HG03575 (cell line): ENCODE measurements around the gene HOXA5.

ENCODE experiments used
- ATAC-seq: cut with Tn5 transposase; IDR thresholded peaks from one replicate; pipeline ENCODE4 v1.9.1; 2021; ENCODE audit not compliant: unreplicated experiment, insufficient number of reproducible peaks, low FRiP score; ENCODE audit errors: extremely low read depth

HOXA5 gene

DNA sequence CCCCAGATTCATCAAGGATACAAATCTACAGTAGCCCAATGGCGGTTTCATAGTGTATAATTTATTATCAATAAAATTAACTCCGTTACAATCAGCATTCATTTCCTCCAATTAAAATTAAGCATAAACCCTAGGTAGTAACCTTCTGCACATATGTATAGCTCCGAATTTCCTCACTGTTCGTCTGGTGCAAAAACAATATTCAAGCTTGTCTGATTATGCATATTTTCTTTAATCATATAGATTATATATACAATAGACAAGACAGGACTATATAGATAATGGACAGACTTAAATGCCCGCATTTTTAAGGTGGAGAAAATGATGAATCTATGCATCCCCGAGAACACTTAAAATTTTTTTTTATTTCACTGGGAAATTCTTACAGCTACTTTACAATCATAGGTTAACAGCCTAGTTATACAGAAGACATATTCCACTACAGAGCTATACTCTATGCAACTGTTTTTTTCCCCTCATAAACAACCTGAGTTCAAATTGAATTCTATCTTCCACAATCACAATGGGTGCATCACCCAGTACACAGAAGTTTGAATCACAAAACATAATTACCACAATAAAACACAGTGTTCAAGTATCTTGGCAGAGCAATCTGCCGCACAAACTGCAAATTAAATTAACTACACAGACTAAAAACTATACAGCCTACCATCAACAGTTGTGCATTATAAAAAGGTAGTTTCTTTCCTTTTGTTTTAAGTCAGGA, 19.2 kb upstream of the HOXA5 start:
- no peak for ATAC-seq

DNA sequence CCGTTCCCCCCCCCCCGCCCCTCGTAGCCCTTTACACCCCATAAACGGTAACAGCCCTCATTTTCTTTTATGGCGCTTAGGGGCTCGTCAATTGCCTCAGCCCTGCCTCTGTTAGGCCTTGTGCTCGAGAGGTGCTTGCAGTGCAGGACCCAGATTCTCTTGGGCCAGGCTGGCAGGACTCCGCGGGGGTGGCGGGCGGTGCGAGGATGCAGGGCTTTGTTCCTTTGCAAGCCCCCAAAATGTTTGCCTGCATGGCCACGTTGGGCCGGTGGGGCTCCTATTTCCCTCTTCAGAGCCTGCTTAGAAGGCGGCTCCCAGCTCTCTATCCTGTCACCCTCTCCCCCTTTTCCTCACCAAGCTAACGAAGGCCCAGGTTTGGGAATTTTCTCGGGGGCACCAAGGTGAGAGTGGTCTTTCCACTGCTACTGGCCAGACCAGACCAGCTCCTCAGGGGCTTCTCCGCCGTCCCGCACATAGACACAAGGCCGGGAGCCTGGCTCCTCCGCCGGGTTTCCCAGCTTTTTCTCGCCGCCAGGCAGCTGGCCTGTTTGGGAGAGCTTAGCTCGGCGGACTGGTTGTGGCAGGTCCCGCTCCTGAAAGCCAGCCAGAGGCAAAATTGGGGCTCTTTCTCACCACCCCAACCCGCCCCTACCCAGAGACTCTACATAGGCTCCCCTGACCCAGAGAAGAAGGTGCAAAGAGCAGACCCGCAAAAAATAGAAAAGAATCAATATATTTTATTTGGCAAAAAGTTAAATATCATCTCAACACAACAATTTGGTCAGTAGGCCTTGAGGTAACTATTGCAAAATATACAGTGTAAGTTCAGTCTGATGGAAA, 18.5 kb upstream of the HOXA5 start:
- no peak for ATAC-seq

DNA sequence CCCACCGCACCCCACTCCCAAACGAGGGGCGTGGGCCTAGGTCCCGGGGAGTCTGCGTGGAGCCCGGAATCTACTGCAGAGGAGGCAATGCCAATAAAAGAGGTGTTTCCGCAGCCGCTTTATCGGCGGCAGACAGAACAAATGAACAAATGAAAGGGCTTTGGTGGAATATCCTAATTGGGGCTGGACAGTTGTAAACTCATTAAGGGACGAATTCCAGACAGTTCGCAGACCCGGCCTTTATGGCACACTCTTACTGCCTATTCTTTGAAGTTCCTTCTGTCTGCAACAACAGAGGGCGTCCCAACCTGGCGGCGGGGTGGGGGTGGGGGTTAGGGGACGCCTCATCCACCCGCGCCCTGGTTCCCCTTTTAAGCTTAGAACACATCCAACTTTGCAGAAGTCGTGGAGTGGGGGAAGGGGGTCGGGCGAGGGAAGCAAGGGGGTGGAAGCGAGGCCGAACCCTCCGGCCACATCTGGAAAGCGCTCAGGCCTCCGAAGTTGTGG, 17.8 kb upstream of the HOXA5 start:
- no peak for ATAC-seq

DNA sequence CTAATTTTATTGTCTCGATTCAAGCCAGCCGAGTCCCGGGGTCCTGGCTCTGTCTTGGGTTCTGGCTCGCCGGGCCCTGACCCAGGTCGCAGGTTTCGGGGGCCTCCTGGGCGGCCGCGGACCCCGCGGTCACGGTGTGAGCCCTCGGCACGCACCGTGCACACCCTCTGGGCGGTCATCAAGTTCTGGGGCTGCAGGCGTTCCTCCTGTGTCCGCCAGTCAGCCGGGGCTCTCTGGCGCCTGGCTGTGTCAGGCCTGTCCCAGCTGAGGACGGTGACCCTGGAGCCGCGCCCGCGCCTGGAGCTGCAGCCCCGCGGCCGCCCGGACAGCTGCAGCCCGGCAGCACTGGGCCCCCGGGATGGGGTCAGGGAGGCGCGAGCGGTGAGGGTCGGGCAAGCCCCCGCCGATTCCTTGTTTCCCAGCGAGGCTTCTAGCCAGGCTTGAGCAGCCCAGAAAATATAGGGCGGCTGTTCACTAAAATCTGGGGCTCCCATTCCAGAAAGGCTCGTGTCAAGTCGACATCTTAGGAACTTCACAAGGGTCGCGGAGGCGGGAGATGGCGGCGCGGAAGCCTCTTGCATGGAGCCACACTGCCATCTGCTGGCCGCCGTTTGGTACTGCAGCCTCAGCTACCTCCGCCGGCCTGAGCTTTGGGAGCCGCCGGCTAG, 17.2 kb upstream of the HOXA5 start:
- no peak for ATAC-seq

DNA sequence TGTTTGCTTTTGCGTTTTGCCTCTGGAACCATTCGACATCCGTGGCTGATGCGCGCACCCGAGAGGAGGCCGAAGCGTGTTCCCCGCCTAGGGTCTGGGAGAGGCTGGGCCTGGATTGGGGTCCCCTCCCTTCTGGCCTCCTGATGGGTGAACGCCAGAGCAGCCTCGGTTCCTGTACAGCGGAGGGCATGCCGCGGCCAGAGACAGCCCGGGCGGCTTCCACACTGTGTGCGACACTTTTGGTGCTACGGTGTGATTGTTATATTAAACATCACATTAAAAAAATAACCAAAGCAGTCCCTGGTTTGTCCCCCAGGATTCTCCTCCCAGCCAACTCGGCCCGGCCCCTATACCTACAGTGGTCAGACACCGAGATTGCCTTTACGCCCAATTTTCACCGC, 16.7 kb upstream of the HOXA5 start:
- ATAC-seq: no peak

DNA sequence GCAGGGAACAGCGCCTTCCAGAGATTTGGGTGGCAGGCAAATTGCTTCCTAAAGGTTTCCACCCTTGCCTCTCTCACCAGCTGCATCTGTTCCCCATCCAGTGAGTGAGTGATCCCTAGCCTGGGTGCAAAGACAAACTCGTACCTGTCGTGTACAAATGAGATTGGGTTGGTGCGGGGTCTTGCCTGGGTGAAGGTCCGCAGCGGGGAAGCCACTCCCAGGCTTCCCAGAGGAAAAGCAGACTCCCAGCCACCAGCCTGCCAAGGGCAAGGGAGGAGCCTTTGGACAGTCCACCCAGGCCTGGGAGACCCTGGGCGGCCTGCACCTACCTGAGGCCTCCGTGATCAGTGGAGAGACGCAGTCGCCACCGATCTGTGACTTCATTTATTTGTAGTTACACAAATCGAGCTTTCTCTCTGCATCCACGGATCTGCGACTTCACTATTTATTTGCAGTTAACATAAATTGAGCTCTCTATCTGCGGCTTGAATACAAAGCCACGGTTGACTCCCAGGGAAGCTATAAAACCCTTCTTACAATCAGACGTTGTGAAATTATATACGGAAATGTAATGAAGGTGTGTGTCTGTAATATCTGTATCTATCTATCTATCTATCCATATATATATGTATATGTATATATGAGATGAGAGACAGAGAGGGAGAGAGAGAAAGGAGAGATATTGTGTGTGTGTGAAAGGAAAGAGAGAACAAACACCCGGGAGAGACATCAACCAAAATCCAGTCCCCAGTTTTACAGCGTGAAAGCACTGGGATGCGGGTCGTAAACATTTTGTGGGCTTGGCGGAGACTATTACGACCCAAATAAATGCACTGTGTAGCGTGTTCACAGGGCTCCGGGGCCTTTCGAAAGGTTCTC, 16.0 kb upstream of the HOXA5 start:
- ATAC-seq: no peak

DNA sequence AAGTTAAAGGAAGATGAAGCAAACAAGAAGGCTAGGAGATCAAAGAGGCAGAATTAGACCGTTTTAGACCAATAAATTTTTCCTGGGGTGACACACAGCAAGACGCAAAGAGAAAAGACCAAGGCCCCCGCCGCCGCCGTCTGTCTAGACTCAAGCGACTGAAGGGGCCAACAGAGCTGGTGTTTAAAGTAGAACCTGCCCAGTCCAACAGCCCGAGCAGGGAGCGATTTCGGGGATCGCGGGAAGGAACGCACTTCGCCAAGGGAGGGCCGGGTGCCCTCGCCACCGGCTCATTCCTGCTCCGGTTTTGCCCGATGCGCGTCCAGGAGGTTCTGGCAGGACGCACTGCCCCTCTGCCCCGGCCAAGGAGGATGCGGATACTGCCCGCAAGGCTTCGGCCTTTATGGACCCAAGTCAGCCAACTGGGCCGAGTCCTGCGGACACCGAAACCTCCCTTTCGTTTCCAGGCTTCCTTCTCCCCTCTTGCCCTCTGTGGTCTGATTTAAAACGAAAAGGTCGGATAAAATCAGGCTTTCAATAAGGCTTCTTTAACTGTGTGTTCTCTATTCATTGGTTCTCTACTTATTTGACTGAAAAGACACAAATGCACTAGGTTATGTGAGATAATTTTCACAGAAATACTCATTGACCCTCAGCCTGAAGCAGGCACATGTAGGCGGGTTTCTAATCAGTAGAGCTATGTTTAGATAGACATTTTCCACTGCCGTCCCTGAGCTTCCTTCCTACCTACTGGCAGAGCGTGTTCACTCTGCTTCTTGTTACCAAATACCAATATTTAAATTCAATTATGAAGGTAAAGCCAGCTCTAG, 15.2 kb upstream of the HOXA5 start:
- no peak for ATAC-seq

DNA sequence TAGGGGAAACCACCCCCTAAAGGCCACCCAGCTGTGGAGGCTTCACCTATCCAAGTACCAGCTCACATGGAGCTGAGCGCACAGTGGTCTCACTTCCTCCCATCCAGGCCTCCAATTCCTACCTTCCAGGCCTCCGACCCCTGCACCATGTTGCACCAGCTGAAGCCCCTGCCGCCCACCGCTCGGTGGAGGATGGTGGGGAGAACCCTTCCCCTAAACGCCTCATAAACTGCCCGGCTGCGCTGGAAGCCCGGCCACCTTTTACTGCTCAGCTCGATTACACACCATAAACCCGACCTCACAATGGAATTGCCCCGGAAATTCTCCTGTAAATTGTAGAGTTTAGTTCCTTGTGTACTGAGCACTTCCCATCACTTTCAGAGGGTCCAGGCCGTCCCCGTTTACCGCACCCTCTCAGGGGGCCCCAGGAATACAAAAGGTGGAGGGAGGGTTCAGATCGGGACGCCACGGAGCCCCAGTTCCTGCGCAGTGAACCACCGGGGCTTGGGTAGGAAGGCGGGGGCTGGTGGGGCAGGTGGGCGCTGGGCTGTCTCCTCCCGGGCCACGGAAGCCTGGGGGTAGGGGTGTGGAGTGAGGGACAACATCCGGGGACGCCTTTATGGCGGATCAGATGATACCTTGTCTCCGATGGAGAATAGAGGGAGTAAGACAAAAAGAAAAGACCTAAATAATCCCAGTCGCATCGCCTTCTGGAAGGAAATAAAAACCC, 14.4 kb upstream of the HOXA5 start:
- no peak for ATAC-seq

DNA sequence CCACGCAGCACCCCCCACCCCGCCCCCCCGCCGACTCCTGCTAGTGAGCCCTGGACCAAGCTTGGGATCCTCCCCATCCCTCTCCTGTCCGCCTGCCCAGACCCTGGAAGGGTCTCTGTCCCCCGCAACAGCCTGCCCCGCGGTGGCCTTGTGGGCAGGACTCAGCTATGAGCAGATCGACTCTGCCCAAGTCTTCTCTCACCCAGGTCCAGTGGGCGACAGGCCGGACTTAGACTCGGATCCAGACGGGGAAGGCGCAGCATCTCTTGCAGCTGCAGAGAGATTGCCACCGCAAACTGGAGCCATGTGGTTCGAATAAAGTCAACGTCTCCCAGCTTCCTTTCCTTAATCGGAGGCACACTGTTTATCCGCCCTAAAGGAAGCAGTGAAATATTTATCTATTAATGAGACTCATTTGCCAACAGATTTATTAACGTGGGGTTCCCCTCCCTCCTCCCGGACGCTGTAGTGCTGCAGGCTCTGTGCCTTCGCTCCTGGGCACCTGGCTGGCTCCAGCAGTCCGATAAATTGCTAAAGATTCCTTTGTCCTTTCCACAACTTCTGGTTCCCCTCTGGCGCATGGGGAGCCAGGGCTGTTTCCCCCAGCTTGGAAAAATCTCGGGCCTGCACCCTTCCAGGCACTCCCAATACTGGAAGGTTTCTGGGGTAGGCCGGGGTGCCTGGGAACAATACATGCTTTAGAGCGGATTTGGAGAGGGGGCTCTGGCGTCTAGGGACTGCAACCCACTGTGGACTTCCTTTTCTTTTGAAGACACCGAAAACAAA, 13.6 kb upstream of the HOXA5 start:
- no peak for ATAC-seq

DNA sequence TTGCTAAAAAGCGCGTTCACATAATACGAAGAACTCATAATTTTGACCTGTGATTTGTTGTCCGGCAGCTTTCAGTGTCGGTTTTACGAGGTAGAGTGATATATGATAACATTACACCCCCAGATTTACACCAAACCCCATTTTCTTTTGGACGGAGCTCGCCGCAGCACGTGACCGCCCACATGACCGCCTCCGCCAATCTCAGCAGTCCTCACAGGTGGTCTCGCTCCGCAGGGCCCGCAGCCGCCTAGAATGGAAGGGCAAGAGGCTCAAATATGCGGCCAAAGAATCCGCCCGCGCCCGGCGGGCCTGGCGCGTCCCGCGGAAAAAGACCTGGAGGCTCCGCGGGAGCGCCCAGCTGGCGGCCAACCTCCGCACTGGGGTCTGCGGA, 13.0 kb upstream of the HOXA5 start, which contains the start of gene HOXA7:
Gene HOXA7 (minus strand): TSS at position 168 of the 391 bp plus-strand sequence. CDS start 130 bp downstream, at position 38.
- no peak for ATAC-seq

DNA sequence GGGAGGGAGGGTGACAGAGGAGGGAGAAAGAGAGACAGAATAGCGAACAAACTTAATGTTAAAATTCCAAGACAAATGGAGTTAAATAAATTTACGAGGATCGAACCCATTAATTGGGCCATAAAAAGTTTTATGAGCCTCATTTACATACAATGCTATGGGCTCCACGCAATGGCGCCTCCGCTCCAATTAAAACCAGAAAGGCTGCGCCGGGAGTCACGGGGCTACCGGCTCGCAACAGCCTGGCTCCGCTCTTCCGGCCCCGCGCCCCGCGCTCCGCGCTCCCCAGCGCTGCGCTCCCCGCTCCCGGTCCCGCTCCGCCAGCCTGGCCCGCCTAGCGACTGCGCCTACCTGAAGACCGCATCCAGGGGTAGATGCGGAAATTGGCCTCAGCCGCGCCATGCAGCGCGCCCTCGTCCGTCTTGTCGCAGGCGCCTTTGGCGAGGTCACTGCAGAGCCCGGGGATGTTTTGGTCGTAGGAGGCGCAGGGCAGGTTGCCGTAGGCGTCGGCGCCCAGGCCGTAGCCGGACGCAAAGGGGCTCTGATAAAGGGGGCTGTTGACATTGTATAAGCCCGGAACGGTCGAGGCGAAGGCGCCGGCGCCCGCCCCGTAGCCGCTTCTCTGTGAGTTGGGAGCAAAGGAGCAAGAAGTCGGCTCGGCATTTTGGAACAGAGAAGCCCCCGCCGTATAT, 12.5 kb upstream of the HOXA5 start:
- no peak for ATAC-seq

DNA sequence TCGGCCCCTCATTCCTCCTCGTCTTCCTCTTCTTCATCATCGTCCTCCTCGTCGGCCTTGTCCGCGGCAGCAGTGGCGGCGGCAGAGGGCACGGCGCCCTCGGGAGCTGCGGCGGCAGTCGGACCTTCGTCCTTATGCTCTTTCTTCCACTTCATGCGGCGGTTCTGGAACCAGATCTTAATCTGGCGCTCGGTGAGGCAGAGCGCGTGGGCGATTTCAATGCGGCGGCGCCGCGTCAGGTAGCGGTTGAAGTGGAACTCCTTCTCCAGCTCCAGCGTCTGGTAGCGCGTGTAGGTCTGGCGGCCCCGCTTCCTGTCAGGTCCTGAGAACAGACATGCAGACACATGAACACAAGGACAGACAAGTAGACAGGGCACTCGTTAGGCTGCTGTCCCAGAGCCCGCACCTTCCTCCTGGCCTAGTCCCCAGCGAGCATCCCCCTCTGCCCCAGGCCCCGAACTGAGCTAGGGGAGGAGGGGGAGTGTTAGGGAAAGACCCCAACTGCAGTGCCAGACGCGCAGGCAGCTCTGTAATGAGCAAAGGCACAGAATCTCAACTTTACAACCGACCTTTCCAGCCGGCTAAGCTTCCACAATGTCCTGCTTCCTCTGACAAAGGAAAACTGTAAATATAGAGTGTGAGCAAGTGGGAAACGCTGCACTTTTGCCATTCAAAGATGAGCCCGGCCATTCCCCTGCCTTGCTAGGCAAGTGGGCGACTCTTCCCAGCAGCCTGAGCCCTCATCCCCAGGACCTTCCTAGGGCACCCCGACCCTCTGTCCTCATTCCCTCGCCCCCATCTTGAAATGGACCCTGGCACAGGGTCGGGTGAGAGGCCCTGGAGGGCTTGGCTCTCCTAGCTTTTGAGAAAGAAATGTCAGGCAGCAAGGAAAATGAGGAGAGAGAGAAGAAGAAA, 11.7 kb upstream of the HOXA5 start:
- ATAC-seq: no peak

DNA sequence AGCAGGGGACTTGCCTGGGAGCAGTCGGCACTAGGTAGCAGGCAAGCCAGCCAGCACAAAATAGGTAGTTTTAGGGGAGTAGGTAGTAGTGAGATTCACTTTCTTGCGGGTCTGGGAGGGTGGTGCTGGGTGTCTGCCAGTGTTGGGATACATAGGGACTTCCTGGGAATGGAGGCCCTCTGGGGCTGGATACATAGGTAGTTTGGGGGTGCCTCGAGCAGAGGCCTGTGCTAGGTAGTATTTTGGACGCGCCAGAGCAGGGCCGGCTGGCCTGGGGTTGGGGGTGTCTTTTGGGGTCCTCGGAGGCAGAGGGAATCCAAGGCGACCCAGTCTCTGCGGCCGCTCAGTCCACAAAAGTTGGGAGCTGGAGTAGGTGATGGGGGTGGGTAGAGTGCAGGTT, 10.9 kb upstream of the HOXA5 start:
- ATAC-seq: no peak

DNA sequence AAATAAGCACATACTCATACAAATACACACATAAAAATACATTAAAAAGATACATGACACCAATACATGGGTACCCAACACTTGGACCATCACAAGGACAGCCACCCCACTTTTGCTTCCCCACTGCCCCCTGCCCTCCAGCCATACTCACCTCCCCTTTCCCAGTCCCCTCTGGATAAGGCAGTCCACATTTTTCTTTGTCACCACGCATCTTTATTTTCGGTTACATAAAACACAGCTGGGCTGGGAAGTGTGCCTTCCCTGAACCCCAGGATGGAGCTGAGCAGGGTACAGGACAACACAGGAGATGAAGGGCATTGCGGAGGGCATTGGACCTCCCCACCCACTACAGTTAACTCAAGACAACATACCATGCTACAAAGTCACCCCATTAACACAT, 10.0 kb upstream of the HOXA5 start:
- no peak for ATAC-seq

DNA sequence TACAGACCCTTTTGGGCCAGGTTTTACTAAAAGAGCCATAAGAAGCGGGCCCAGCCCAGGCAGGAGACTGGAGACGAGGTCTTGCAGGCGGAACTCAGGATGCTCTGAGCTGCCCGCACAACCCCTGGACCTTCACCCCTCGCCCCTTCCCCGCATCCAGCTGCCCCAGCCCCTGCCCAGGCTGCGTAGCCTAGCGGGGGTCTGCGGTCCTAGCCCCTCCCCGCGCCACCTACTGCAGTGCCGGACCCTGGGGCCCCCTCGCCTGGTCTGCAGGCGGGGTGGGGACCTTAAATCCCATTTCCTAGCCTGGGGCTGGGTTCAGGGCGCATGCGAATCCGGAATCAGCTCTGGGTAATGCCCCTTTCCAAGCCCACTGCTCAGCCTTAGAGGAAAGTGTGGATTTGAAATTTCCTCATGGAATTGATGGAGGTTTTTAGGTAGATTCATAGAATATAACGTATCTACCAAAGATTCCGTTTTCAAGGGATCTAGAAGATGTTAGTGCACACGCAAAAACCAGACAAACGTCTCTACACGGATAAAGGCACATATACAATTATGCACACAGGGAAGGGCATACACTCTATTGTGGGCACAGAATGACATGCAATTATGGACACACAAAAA, 9.4 kb upstream of the HOXA5 start:
- no peak for ATAC-seq
